ENCODE measurements around the gene THAP6. TPM values are rescaled to one million over a fixed set of nuclear protein-coding genes. Genes with fewer than 3 reads are reported as not detected.
"Not testable (repeated sequence)": the region's sequence is repeated elsewhere in the genome, so short reads cannot be mapped to it uniquely, and the experiment has no call there.

The THAP6 gene
- total and polyA plus RNA-seq, 4 donors = 9.2 to 28.0 (median 15.9) TPM

- H3K27ac ChIP-seq (ENCODE audit: low read depth in 1 of 2, low read length in 2 of 2) = peak overlapping the region in 1 of 2 donors; percentile 50
- H3K36me3 ChIP-seq (ENCODE audit: control insufficient read depth in 1 of 2, insufficient read depth in 2 of 2, low read length in 1 of 2) = no peaks in the 10 kb centered on the region
- ATAC-seq (ENCODE audit: low FRiP score) = peak; percentile 22
- peaks cover 7 to 11% of the 10 kb centered on the region in 2 donors for H3K4me1 ChIP-seq (ENCODE audit: control insufficient read depth in 1 of 2, insufficient read depth in 2 of 2, low read length in 2 of 2)
- intact Hi-C loops (cut with DNase I) = no loop called here
- H3K4me3 ChIP-seq (ENCODE audit: low read length in 2 of 2) = peak overlapping the region; percentile 99 to 100
- H3K27me3 ChIP-seq (ENCODE audit: control insufficient read depth in 1 of 2, insufficient read depth in 2 of 2, low read length in 1 of 2) = no peaks in the 10 kb centered on the region
- H3K9me3 ChIP-seq (ENCODE audit: control insufficient read depth, low read length) = no peaks in the 10 kb centered on the region
- WGBS, 2 donors = 0% methylated on average over 12 of the region's 12 CpGs
- no peak for DNase-seq
These were observed 645 bp upstream of the THAP6 start for GRCh38 chr4:75513526-75514130.

- intact Hi-C loops (cut with DNase I) = no loop called here
- no peaks in the 10 kb centered on the region for H3K9me3 ChIP-seq (ENCODE audit: control insufficient read depth, low read length)
- H3K4me3 ChIP-seq (ENCODE audit: low read length in 2 of 2) = peak overlapping the region; percentile 36 to 100
- 34 to 47% methylated on average over 9 of the region's 9 CpGs for WGBS, 2 donors
- no peaks in the 10 kb centered on the region for H3K27me3 ChIP-seq (ENCODE audit: control insufficient read depth in 1 of 2, insufficient read depth in 2 of 2, low read length in 1 of 2)
- no peak for DNase-seq
- ATAC-seq (ENCODE audit: low FRiP score) = no peak
- H3K36me3 ChIP-seq (ENCODE audit: control insufficient read depth in 1 of 2, insufficient read depth in 2 of 2, low read length in 1 of 2) = no peaks in the 10 kb centered on the region
- peak overlapping the region; percentile 40 to 89 for H3K27ac ChIP-seq (ENCODE audit: low read depth in 1 of 2, low read length in 2 of 2)
- H3K4me1 ChIP-seq (ENCODE audit: control insufficient read depth in 1 of 2, insufficient read depth in 2 of 2, low read length in 2 of 2) = peaks cover 5 to 11% of the 10 kb centered on the region in 2 donors
These were observed 808 bp downstream of the THAP6 start for GRCh38 chr4:75514949-75515612.

- Histone ChIP-seq H3K36me3 (ENCODE audit: control insufficient read depth in 1 of 2, insufficient read depth in 2 of 2, low read length in 1 of 2) (no peaks in the 10 kb centered on the region), H3K4me1 (ENCODE audit: control insufficient read depth in 1 of 2, insufficient read depth in 2 of 2, low read length in 2 of 2) (peaks cover 3 to 7% of the 10 kb centered on the region in 2 donors), H3K9me3 (ENCODE audit: control insufficient read depth, low read length) (no peaks in the 10 kb centered on the region), H3K27ac (ENCODE audit: low read depth in 1 of 2, low read length in 2 of 2) (no peak overlapping the region), H3K27me3 (ENCODE audit: control insufficient read depth in 1 of 2, insufficient read depth in 2 of 2, low read length in 1 of 2) (no peaks in the 10 kb centered on the region), H3K4me3 (ENCODE audit: low read length in 2 of 2) (no peak overlapping the region)
- ATAC-seq (ENCODE audit: low FRiP score) = no peak
- no peak for DNase-seq
- WGBS, 2 donors = 90 to 91% methylated on average over 1 of the region's 1 CpG
- intact Hi-C loops (cut with DNase I) = no loop called here
These were observed 1.9 kb downstream of the THAP6 start for GRCh38 chr4:75516144-75516543.

- WGBS, 2 donors = 94 to 97% methylated on average over 3 to 4 of the region's 7 CpGs
- H3K27me3 ChIP-seq (ENCODE audit: control insufficient read depth in 1 of 2, insufficient read depth in 2 of 2, low read length in 1 of 2); DNase-seq; H3K36me3 ChIP-seq (ENCODE audit: control insufficient read depth in 1 of 2, insufficient read depth in 2 of 2, low read length in 1 of 2); intact Hi-C loops (cut with DNase I); H3K4me1 ChIP-seq (ENCODE audit: control insufficient read depth in 1 of 2, insufficient read depth in 2 of 2, low read length in 2 of 2); H3K27ac ChIP-seq (ENCODE audit: low read depth in 1 of 2, low read length in 2 of 2); H3K4me3 ChIP-seq (ENCODE audit: low read length in 2 of 2); ATAC-seq (ENCODE audit: low FRiP score); H3K9me3 ChIP-seq (ENCODE audit: control insufficient read depth, low read length): not testable (repeated sequence)
These were observed 5.2 kb downstream of the THAP6 start for GRCh38 chr4:75519452-75519851.

- H3K27ac ChIP-seq (ENCODE audit: low read depth in 1 of 2, low read length in 2 of 2) = no peak overlapping the region
- intact Hi-C loops (cut with DNase I) = no loop called here
- H3K4me3 ChIP-seq (ENCODE audit: low read length in 2 of 2) = no peak overlapping the region
- H3K36me3 ChIP-seq (ENCODE audit: control insufficient read depth in 1 of 2, insufficient read depth in 2 of 2, low read length in 1 of 2) = peaks cover 0 to 4% of the 10 kb centered on the region in 2 donors
- ATAC-seq (ENCODE audit: low FRiP score) = no peak
- H3K9me3 ChIP-seq (ENCODE audit: control insufficient read depth, low read length) = no peaks in the 10 kb centered on the region
- DNase-seq = no peak
- H3K4me1 ChIP-seq (ENCODE audit: control insufficient read depth in 1 of 2, insufficient read depth in 2 of 2, low read length in 2 of 2) = no peaks in the 10 kb centered on the region
- H3K27me3 ChIP-seq (ENCODE audit: control insufficient read depth in 1 of 2, insufficient read depth in 2 of 2, low read length in 1 of 2) = no peaks in the 10 kb centered on the region
- WGBS, 2 donors = 82 to 92% methylated on average over 1 of the region's 1 CpG
These were observed 10.8 kb downstream of the THAP6 start for GRCh38 chr4:75525086-75525485.

- Histone ChIP-seq H3K4me3 (ENCODE audit: low read length in 2 of 2) (no peak overlapping the region), H3K36me3 (ENCODE audit: control insufficient read depth in 1 of 2, insufficient read depth in 2 of 2, low read length in 1 of 2) (peaks cover 1 to 8% of the 10 kb centered on the region in 2 donors), H3K27me3 (ENCODE audit: control insufficient read depth in 1 of 2, insufficient read depth in 2 of 2, low read length in 1 of 2) (no peaks in the 10 kb centered on the region), H3K27ac (ENCODE audit: low read depth in 1 of 2, low read length in 2 of 2) (no peak overlapping the region), H3K4me1 (ENCODE audit: control insufficient read depth in 1 of 2, insufficient read depth in 2 of 2, low read length in 2 of 2) (no peaks in the 10 kb centered on the region), H3K9me3 (ENCODE audit: control insufficient read depth, low read length) (no peaks in the 10 kb centered on the region)
- DNase-seq (no peak), ATAC-seq (ENCODE audit: low FRiP score) (no peak)
- WGBS, 2 donors = 98 to 100% methylated on average over 1 of the region's 1 CpG
- intact Hi-C loops (cut with DNase I) = no loop called here
These were observed 11.6 kb downstream of the THAP6 start for GRCh38 chr4:75525910-75526309.

- no peak overlapping the region for H3K4me3 ChIP-seq (ENCODE audit: low read length in 2 of 2)
- intact Hi-C loops (cut with DNase I) = no loop called here
- H3K4me1 ChIP-seq (ENCODE audit: control insufficient read depth in 1 of 2, insufficient read depth in 2 of 2, low read length in 2 of 2) = no peaks in the 10 kb centered on the region
- H3K27ac ChIP-seq (ENCODE audit: low read depth in 1 of 2, low read length in 2 of 2) = no peak overlapping the region
- ATAC-seq (ENCODE audit: low FRiP score) = no peak
- H3K9me3 ChIP-seq (ENCODE audit: control insufficient read depth, low read length) = peaks cover 2% of the 10 kb centered on the region
- no peak for DNase-seq
- peaks cover 6 to 9% of the 10 kb centered on the region in 2 donors for H3K36me3 ChIP-seq (ENCODE audit: control insufficient read depth in 1 of 2, insufficient read depth in 2 of 2, low read length in 1 of 2)
- no peaks in the 10 kb centered on the region for H3K27me3 ChIP-seq (ENCODE audit: control insufficient read depth in 1 of 2, insufficient read depth in 2 of 2, low read length in 1 of 2)
These were observed 13.2 kb downstream of the THAP6 start for GRCh38 chr4:75527482-75527881.

GRCh38 chr4:75530556-75531322 lies 16.5 kb downstream of the THAP6 start:
- 93 to 98% methylated on average over 2 of the region's 2 CpGs for WGBS, 2 donors
- Histone ChIP-seq H3K4me3 (ENCODE audit: low read length in 2 of 2) (no peak overlapping the region), H3K27ac (ENCODE audit: low read depth in 1 of 2, low read length in 2 of 2) (no peak overlapping the region), H3K36me3 (ENCODE audit: control insufficient read depth in 1 of 2, insufficient read depth in 2 of 2, low read length in 1 of 2) (peaks cover 6 to 9% of the 10 kb centered on the region in 2 donors), H3K27me3 (ENCODE audit: control insufficient read depth in 1 of 2, insufficient read depth in 2 of 2, low read length in 1 of 2) (no peaks in the 10 kb centered on the region), H3K9me3 (ENCODE audit: control insufficient read depth, low read length) (peaks cover 2% of the 10 kb centered on the region), H3K4me1 (ENCODE audit: control insufficient read depth in 1 of 2, insufficient read depth in 2 of 2, low read length in 2 of 2) (no peaks in the 10 kb centered on the region)
- intact Hi-C loops (cut with DNase I) = no loop called here
- ATAC-seq (ENCODE audit: low FRiP score) (no peak), DNase-seq (no peak)
